ENCODE data around the gene NUDT6. TPM values are rescaled to one million over a fixed set of nuclear protein-coding genes. Genes with fewer than 3 reads are reported as not detected.

The NUDT6 gene
- total RNA-seq, 1 donor from 2014 or later: 5.1 TPM

DNA sequence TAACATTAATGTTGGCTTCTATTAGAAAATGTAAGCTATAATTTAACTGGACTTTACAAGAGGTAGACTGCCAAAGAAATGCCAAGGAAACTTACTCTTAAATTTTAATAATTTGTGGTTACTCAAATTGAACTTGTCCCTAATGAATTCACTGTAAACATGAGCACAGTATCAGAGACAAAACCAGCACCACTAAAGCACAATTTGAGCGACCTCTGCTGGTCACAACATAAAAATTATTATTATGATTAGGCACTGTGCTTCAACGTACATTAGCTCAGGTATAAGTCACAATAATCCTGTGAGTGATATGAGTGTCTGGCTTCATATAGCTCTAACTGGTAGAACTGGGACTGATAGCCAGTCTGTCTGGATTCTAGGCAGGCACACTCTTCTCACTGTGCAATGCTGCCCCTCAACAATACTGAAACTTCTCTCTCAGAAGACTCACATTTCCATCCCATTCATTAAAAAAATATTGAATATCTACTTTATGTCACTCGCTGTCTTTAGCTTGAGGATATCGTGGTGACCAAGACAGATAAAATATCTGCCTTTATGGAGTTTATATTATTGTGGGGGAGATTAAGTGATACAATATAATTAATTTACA is 8.0 kb downstream of the NUDT6 start:
- DNase-seq (ENCODE audit: low read depth, low spot score): no peak

DNA sequence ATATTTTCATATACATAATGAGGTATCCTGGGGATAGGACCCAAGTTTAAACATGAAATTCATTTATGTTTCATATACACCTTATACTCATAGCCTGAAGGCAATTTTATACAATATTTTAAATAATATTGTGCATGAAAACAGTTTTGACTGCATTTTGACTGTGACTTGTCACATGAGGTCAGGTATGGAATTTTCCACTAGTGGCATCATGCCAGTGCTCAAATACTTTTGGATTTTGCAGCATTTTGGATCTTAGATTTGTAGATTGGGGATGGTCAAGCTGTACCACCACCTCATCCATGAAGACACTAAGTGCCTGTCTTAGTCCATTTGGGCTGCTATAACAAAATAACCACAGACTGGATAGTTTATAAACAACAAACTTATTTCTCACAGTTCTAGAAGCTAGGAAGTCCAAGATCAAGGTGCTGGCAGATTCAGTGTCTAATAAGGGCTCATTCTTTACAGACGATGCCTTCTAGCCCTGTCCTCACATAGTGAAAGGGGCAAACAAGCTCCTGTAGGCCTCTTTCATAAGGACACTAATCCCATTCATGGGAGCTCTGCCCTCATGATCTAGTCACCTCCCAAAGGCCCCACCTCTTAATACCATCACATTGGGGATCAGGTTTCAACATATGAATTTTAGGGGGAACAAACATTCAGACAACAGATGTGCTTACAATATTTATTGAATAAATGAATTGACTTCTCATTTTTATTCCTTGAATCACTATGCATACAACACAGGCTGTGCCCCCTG is 9.4 kb downstream of the NUDT6 start:
- no peak for DNase-seq (ENCODE audit: low read depth, low spot score)

DNA sequence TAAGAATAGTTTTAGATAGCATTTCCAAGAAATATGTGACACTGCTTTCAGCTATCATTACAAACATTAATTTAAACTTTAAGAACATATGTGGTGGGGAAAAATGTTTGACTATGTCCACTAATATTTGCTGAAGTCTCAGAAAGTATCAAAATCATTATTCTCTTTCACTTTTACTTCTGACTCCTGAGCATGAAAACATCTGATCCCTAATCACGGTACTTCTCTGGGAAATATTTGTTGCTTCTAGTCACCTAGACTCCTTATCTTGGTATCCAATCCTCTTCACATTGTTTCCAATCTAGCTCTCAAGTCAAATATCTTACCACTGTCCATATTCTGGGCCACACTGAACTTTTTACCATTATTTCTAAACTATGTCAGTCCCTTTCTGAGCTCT is 10.8 kb downstream of the NUDT6 start:
- no peak for DNase-seq (ENCODE audit: low read depth, low spot score)

DNA sequence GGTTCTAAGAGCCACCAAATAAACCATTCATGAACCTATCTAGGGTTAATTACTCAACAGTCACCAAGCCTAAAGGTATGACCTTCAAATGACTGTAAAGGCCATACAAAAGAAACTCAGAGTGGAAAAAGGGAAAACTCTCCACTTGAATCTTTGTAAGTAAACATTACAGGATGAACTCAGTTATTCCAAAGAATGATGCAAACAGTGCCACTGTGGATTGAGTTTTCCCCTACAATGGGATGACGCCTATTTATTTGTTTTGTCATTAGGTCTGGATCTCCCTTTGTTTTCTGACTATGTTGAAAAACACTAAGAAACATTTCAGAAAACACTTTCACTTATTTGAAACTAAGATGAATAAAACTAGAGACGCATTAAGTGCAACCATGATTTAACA is 12.7 kb downstream of the NUDT6 start:
- no peak for DNase-seq (ENCODE audit: low read depth, low spot score)

DNA sequence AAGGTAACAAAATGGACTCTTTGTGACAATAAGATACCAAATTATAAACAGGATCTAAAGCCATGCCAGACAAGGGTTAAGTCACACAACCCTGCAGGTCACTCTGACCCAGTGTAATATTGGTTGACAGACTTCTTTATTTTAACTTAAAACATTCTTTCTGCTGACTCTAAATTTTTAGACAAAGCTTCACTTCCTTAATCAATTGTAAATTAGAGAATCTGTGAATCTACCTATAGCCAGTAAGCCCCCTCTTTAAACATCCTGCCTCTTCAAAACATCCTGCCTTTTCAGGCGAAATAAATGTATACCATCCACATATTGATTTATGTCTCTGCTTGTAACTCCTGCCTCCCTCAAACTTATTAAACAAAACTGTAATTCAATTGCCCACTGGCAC is 14.2 kb downstream of the NUDT6 start:
- DNase-seq (ENCODE audit: low read depth, low spot score): no peak

DNA sequence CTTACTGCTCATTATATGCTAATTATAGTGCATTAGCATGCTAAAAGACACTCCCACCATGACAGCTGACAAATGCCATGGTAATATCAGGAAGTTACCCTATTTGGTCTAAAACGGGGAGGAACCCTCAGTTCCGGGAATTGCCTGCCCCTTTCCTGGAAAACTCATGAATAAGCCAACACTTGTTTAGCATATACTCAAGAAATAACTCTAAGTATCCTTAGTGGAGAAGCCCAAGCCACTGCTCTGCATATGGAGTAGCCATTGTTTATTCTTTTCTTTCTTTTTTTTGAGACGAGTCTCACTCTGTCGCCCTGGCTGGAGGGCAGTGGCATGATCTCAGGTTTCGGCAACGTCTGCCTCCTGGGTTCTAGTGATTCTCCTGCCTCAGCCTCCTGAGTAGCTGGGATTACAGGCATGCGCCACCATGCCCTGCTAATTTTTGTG is 15.5 kb downstream of the NUDT6 start:
- no peak for DNase-seq (ENCODE audit: low read depth, low spot score)

DNA sequence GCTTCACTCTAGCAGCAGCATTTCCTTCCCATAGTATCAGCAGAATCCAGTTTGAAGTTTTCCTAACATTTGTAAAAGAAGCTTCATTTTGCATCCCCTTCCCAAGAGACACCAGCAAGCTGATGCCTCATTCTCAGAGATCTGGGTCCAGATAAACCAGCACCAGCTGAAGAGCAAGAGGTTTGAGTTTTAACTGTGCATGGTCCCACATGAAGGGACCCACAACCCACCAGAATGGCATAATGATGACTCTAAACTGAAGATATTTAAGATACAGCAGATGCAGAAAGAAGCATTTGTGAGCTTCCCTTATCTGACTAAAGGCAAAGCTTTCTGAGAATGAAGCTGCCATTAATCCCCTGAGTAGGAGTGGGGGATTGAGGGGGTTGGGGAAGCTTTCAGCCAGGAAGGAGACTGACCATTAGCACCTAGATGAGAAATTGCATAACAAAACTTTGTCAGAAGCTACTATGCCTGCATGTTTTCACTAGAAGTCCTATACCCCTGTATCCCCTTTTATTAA is 18.6 kb downstream of the NUDT6 start:
- no peak for DNase-seq (ENCODE audit: low read depth, low spot score)

DNA sequence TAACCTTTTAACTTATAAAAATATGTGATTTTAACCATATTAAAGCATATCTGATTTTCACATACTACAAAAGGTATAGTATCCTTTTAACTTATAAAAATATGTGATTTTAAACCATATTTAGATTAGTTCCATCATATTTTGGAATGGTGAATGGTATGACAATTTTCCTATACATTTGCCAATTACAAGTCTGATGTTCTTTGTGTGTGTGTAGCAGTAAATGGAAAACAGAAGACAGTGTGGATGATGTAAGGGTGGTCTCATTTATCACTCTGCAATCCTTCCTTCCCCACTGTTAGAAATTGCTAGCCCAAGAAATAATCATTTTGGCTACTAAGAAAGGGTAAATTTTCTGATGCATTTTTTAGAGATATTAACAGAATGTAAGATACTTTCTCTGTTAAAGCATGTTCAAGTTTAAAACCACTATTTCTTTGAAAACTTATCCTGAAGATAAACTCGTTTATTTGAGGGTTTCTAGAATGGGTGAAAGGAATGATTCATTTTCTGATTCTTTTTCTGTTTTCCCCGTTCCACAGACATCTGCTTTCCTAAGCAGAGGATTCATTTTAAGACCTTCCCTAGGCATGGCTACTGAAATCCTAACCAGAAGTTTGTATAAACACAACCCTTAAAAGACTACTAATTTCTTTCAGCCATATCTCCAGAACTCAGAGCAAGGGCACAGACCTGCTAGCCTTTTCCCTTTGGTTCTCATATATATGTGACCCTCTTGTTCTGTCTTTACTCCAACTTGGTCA is 21.0 kb downstream of the NUDT6 start:
- DNase-seq (ENCODE audit: low read depth, low spot score): no peak

DNA sequence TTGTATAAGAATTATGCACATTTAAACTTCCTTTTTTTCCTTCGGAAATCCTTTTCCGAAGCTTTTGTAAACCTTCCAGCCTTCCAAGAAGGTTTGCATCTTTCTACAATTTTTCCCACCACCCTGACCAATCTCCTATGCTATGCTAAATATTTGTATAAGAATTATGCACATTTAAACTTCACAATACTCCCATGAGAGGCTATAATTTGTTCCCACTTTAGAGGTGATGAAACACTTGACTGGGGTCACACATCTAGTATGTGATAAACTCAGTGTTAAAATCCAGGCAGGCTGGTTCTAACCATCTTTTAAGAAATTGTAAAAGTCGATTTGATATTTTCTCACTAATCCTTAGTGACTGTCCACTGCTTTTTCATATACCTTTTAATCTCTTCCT is 22.1 kb downstream of the NUDT6 start:
- DNase-seq (ENCODE audit: low read depth, low spot score): no peak

DNA sequence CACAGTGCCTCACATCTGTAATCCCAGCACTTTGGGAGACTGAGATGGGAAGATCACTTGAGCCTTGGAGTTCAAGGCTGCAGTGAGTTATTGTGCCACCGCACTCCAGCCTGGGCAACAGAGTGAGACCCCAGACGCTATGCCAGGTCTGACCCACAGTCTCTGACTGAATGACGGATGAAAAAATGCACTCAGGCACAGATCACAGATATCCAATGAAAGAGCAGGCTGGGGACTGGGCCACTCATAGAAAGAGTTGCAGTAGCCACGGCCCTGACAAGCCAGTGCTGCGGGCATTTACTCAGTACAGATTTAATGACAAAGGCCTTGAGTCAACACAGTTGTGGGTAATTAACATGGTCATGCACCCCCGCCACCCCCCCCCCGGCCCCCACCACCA is 22.7 kb downstream of the NUDT6 start:
- DNase-seq (ENCODE audit: low read depth, low spot score): no peak

DNA sequence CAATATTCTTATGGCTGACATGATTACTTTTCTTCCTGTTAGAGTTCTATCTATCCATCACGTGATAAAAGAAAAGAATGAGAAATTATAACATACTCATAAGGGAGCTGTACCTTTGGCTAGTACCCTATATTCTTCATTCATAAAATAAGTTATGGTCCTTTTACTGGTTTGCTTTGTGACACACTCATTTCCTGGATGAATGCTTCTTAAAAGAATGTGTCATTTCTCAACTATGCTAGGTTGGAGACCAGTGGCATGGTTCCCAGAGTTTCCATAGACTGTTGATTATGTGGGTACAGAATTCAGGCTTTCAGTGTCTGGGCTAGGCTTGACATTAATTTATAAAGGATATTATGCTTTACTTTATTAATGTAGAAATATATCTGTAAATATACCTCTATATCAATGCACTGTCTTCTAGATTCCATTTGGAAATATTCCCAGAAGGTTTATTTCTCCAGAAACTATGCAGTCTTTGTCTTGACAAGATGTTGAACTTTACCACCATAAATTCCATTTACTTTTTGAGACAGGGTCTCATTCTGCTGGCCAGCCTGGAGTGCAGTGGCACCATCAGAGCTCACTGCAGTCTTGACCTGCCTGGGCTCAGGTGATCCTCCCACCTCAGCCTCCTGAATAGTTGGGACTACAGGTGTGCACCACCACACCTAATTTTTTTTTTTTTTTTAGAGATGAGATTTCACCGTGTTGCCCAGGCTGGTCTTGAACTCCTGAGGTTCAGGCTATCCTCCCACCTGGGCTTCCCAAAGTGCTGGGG is 23.8 kb downstream of the NUDT6 start:
- DNase-seq (ENCODE audit: low read depth, low spot score): peak; percentile 76

DNA sequence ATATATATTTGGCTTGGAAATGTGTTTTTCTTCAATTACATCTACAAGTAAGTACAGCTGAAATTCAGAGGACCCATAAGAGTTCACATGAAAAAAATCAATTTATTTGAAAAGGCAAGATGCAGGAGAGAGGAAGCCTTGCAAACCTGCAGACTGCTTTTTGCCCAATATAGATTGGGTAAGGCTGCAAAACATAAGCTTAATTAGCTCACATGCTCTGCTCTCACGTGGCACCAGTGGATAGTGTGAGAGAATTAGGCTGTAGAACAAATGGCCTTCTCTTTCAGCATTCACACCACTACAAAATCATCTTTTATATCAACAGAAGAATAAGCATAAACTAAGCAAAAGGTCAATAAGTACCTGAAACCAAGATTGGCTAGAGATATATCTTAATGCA is 26.1 kb downstream of the NUDT6 start:
- DNase-seq (ENCODE audit: low read depth, low spot score): no peak

DNA sequence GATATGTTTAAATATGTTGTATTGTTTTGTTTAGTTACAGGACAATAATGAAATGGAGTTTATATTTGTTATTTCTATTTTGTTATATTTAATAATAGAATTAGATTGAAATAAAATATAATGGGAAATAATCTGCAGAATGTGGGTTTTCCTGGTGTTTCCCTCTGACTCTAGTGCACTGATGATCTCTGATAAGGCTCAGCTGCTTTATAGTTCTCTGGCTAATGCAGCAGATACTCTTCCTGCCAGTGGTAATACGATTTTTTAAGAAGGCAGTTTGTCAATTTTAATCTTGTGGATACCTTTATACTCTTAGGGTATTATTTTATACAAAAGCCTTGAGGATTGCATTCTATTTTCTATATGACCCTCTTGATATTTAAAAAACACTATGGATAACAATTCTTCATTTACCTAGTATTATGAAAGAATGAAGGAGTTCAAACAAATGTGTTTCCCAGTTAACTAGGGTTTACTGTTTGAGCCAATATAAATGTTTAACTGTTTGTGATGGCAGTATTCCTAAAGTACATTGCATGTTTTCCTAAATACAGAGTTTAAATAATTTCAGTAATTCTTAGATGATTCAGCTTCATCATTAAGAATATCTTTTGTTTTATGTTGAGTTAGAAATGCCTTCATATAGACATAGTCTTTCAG is 26.9 kb downstream of the NUDT6 start:
- DNase-seq (ENCODE audit: low read depth, low spot score): no peak

DNA sequence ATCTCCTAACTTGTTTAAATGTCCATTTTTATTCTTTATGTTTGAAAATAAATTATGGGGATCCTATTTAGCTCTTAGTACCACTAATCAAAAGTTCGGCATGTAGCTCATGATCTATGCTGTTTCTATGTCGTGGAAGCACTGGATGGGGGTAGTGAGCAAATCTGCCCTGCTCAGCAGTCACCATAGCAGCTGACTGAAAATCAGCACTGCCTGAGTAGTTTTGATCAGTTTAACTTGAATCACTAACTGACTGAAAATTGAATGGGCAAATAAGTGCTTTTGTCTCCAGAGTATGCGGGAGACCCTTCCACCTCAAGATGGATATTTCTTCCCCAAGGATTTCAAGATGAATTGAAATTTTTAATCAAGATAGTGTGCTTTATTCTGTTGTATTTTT is 27.6 kb downstream of the NUDT6 start:
- no peak for DNase-seq (ENCODE audit: low read depth, low spot score)

DNA sequence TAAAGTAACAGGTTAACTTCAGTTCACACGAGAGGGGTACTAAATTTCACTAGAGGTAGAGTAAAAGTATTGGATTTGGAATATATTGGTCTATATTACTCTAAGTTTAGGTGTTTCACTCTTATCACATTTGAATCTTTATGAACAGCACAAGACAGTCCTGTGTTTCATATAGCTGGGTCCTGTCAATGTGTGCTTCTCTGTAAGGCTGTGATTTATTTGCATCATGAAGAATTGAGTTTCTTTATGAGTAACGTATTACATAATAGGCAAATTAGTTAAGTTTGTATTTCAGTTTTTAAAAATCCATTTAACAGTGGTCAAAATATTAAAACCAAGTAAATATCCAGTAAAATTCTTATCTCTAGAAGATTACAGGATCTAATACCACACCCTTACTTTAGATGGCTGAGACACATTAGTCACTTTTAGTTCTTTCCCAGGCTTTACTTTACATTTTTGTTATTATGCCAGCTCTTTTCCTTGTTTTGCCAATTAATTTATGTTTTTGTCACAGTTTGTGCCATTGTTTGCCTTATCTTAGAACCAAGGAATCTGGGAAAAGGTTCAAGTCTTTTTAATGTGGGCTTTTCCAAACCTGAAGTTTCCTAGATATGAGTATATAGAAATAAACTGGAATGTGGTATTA is 32.1 kb downstream of the NUDT6 start:
- DNase-seq (ENCODE audit: low read depth, low spot score): peak; percentile 61

DNA sequence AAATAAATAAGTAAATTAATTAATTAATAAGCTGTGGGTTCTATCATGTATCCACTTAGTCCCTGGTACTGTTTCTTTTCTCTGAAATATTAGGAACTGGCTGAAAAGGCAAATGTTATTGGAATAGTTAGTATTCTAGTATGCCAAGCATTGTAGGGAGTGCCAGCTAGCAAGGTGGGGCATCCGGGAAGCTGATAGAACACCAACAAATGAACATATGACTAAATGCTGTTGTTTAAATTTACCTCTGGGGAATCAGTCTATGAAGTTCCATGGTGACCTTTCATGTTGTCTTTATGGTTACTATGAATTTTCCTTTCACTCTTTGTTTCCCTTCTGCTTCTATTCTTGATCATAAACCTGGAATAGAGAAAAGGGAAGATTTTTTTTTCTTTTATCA is 32.7 kb downstream of the NUDT6 start:
- no peak for DNase-seq (ENCODE audit: low read depth, low spot score)

DNA sequence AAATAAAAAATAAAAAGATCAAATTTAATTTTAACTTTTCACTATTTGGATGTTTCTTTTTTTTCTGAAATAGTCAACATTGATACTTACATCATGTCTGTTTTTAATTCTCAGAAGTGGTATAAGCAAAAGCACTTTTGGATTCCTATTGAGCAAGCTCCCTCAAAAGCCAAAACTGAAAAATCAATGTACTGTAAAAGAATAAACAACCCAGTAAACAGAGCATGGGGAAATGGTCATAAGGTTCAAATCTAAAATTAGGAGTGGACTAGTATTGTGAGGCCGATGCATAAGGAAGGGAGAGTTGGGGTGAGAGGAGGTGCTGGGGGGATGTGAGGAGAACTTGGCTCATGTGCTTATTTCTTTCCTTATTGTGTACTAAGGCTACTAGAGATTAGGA is 37.9 kb downstream of the NUDT6 start:
- no peak for DNase-seq (ENCODE audit: low read depth, low spot score)

DNA sequence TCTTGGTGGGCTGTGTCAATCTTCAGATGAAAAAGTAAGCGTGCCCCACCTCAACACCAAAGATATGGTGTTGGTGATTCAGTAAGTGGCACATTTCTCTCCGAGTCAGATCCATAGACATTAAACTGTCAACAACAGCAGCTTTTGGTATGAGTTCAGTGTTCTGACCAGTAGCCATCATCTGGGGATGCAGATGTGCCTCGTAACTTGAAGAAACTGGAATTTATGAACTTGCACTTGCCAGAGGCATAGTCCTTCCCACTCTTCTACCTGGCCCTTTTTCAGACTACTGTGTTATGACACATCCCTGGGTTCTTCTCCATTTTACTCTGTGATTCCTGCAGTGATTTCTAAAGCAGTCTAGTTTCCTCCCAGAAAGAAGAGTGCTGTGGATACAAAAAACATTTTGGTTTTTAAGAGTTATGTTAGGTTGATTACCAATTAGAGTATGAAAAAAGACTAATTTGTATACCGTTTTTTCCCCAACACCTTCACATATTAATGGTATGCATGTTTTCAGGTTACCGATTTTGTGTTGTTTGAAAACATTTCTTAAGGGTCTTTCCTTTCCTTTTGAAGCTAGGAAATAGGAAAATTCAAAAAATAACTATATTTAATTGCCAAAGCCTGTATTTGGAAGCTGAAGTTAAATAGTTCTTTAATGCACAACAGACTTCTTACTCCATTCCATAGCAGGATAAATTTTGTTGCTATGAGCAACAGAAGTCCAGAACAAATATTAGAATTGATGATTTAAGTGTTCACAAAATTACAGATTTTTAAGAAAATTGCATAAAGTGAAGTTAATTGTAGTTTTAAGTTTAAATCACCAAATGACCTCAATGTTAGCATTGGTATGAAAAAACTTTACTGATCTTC is 39.3 kb downstream of the NUDT6 start:
- no peak for DNase-seq (ENCODE audit: low read depth, low spot score)

DNA sequence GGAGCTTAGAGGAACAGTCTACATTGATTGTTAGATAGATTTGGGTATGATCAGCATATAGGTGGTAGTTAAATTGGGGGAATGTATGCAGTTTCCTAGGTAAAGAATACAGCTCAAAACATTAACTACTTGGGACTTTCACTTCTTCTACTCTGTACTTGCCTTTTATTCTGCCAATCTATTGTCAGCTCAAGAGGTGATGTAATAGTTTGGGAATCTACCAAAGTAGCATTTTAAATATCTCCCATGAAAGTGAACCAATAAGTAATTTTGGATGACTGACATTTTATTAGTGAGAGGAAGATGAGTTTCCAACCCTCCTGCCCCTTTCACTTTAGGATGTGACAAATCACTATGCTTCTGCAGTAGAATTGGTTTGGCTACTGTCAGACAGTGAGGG is 43.4 kb downstream of the NUDT6 start:
- DNase-seq (ENCODE audit: low read depth, low spot score): no peak
